ENCODE results near the gene E2F7. TPM values are rescaled to one million over a fixed set of nuclear protein-coding genes. Genes with fewer than 3 reads are reported as not detected.
A peak's percentile ranks its signal among the peaks of the same experiment; 100 is the strongest.

Gene E2F7
- total and polyA plus RNA-seq, 2 donors (not counting 3 experiments of a cell fraction or from before 2014, with no cell fraction given): 4.7 to 19.8 TPM

DNA sequence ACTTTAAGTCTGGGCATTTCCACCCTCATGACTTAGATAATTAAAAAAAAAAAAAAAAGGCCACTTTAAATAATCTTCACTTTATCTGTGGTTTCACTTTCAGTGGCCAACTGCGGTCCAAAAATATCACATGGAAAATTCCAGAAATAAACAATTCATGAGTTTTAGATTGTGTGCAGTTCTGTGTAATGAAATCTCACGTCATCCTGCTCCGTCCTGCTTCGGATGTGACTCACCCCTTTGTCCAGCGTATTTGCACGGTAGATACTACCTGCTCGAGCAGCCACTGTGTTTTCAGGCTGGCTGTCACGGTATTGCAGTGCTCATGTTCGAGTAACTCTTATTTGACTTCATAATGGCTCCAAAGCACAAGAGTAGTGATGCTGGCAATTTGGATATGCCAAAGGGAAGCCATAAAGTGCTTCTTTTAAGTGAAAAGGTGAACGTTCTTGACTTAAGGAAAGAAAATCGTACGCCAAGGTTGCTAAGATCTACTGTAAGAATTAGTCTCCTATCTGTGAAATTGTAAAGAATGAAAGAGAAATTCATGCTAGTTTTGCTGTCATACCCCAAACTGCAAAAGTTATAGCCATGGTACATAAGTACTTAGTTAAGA, 2.4 kb downstream of the E2F7 start:
- Histone ChIP-seq H3K9me3 (replicated peaks; ENCODE audit: control insufficient read depth, insufficient read depth, low read length) (no peaks in the 10 kb centered on the region), H3K4me2 (ENCODE audit: insufficient read depth, low read length) (peak overlapping the region; percentile 59), H4K20me1 (replicated peaks; ENCODE audit: control insufficient read depth, extremely low read depth, insufficient read depth, low read length) (no peaks in the 10 kb centered on the region), H3K4me1 (ENCODE audit: control insufficient read depth, extremely low read depth, insufficient read depth, low read length) (peaks cover 30% of the 10 kb centered on the region), H2AFZ (ENCODE audit: low read depth, low read length) (no peak overlapping the region), H3K27ac (ENCODE audit: insufficient read depth, low read depth, low read length) (peak overlapping the region; percentile 61), H3K9me1 (replicated peaks; ENCODE audit: control insufficient read depth, extremely low read depth, insufficient read depth, low read length) (no peaks in the 10 kb centered on the region), H3K36me3 (ENCODE audit: control insufficient read depth in 2 of 2, extremely low read depth in 1 of 2, insufficient read depth in 2 of 2, low read length in 2 of 2) (peaks cover 0 to 11% of the 10 kb centered on the region in 2 experiments), H3K9ac (replicated peaks; ENCODE audit: extremely low read depth, insufficient read depth, low read length) (peak overlapping the region; percentile 87), H3K79me2 (ENCODE audit: control insufficient read depth, insufficient read depth, low read length) (peaks cover 52% of the 10 kb centered on the region), H3K27me3 (ENCODE audit: control insufficient read depth in 2 of 2, insufficient read depth in 2 of 2, low read length in 2 of 2) (no peaks in the 10 kb centered on the region), H3K4me3 (replicated peaks in 1 of 3; ENCODE audit: insufficient read depth in 1 of 3, low read depth in 1 of 3, low read length in 3 of 3) (peak overlapping the region in 1 of 3 experiments; percentile 15)
- TF ChIP-seq JUN (IDR thresholded peaks at IDR 0.05; ENCODE audit: borderline replicate concordance, insufficient read depth, insufficient read length, low read depth) (peak; percentile 79), EZH2 (IDR thresholded peaks at IDR 0.05; ENCODE audit: borderline replicate concordance, low read depth, low read length, severe bottlenecking) (no peak)
- BruUV-seq (replicated peaks): TSS peak; percentile 46
- CTCF ChIA-PET: interaction anchor here (1.2 to 1.5 kb wide), 3 partner anchors 16 to 90 kb away, joined by 3 to 4 read pairs (median 4); no protein-coding TSS in a partner anchor
- DNase-seq (ENCODE audit: low read depth, low spot score): peak; percentile 70
- POLR2A ChIA-PET: no interaction called here
- FAIRE-seq: peak; percentile 57
- dilution Hi-C loops (cut with MboI; ENCODE audit: extremely low pct_ligation_motif_present, low sequenced_read_pairs): no loop called here
- intact Hi-C loops (cut with micrococcal nuclease): loop anchor here (5.0 kb wide), 1 partner anchor 879 kb away; no protein-coding TSS in a partner anchor

DNA sequence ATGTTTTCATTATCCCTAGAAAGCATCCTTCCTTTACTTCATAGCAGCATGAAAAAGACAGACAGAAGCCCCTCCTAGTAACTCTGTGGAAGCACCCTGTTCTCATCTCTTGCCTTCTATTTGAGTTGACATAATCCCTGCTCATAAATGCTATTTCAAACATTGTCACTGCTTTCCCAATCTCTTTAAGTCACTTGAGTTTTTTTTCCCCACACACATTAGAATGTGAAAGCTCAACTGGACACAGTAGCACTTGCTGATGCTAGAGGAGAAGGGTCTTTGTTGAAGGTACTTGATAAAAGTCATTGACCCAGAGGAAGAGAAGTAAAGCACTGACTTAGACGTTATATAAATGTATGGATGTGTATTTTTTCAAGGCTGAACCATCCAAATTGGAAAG, 3.0 kb downstream of the E2F7 start:
- H3K27ac ChIP-seq (ENCODE audit: insufficient read depth, low read depth, low read length): peak overlapping the region; percentile 61
- peaks cover 30% of the 10 kb centered on the region for H3K4me1 ChIP-seq (ENCODE audit: control insufficient read depth, extremely low read depth, insufficient read depth, low read length)
- H3K9me3 ChIP-seq (replicated peaks; ENCODE audit: control insufficient read depth, insufficient read depth, low read length): no peaks in the 10 kb centered on the region
- TF ChIP-seq POLR2AphosphoS5 (IDR thresholded peaks at IDR 0.05; ENCODE audit: insufficient read depth, low read depth, low read length) (no peak), JUN (IDR thresholded peaks at IDR 0.05; ENCODE audit: borderline replicate concordance, insufficient read depth, insufficient read length, low read depth) (no peak), FOS (IDR thresholded peaks at IDR 0.05; ENCODE audit: borderline replicate concordance, insufficient read depth, low read length) (no peak), EZH2 (IDR thresholded peaks at IDR 0.05; ENCODE audit: borderline replicate concordance, low read depth, low read length, severe bottlenecking) (no peak), POLR2A (IDR thresholded peaks at IDR 0.05; ENCODE audit: low read depth, low read length) (no peak), MYC (IDR thresholded peaks at IDR 0.05; ENCODE audit: low read depth, low read length) (no peak), GATA2 (IDR thresholded peaks at IDR 0.05; ENCODE audit: insufficient read depth, insufficient read length, low read depth, low read length) (no peak)
- TF ChIP-seq, protein P1, sequence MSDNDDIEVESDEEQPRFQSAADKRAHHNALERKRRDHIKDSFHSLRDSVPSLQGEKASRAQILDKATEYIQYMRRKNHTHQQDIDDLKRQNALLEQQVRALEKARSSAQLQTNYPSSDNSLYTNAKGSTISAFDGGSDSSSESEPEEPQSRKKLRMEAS (IDR thresholded peaks at IDR 0.05; ENCODE audit: insufficient read depth, insufficient read length): no peak
- TF ChIP-seq, protein P2, sequence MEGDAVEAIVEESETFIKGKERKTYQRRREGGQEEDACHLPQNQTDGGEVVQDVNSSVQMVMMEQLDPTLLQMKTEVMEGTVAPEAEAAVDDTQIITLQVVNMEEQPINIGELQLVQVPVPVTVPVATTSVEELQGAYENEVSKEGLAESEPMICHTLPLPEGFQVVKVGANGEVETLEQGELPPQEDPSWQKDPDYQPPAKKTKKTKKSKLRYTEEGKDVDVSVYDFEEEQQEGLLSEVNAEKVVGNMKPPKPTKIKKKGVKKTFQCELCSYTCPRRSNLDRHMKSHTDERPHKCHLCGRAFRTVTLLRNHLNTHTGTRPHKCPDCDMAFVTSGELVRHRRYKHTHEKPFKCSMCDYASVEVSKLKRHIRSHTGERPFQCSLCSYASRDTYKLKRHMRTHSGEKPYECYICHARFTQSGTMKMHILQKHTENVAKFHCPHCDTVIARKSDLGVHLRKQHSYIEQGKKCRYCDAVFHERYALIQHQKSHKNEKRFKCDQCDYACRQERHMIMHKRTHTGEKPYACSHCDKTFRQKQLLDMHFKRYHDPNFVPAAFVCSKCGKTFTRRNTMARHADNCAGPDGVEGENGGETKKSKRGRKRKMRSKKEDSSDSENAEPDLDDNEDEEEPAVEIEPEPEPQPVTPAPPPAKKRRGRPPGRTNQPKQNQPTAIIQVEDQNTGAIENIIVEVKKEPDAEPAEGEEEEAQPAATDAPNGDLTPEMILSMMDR (IDR thresholded peaks at IDR 0.05; ENCODE audit: extremely low read depth in 1 of 2, insufficient read depth in 1 of 2, low read depth in 1 of 2, low read length in 2 of 2): no peak
- peaks cover 0 to 11% of the 10 kb centered on the region in 2 experiments for H3K36me3 ChIP-seq (ENCODE audit: control insufficient read depth in 2 of 2, extremely low read depth in 1 of 2, insufficient read depth in 2 of 2, low read length in 2 of 2)
- H3K27me3 ChIP-seq (ENCODE audit: control insufficient read depth in 2 of 2, insufficient read depth in 2 of 2, low read length in 2 of 2): no peaks in the 10 kb centered on the region
- dilution Hi-C loops (cut with MboI; ENCODE audit: extremely low pct_ligation_motif_present, low sequenced_read_pairs): no loop called here
- no peak overlapping the region for H2AFZ ChIP-seq (ENCODE audit: low read depth, low read length)
- POLR2A ChIA-PET: no interaction called here
- H3K9ac ChIP-seq (replicated peaks; ENCODE audit: extremely low read depth, insufficient read depth, low read length): no peak overlapping the region
- H3K4me2 ChIP-seq (ENCODE audit: insufficient read depth, low read length): peak overlapping the region; percentile 59
- CTCF ChIA-PET: interaction anchor here (1.2 to 1.5 kb wide), 3 partner anchors 15 to 90 kb away, joined by 3 to 4 read pairs (median 4); no protein-coding TSS in a partner anchor
- no peak overlapping the region for H3K4me3 ChIP-seq (replicated peaks in 1 of 3; ENCODE audit: insufficient read depth in 1 of 3, low read depth in 1 of 3, low read length in 3 of 3)
- DNase-seq (ENCODE audit: low read depth, low spot score) (no peak), FAIRE-seq (no peak)
- no TSS peak for BruUV-seq (replicated peaks)
- peaks cover 55% of the 10 kb centered on the region for H3K79me2 ChIP-seq (ENCODE audit: control insufficient read depth, insufficient read depth, low read length)
- no peaks in the 10 kb centered on the region for H4K20me1 ChIP-seq (replicated peaks; ENCODE audit: control insufficient read depth, extremely low read depth, insufficient read depth, low read length)
- H3K9me1 ChIP-seq (replicated peaks; ENCODE audit: control insufficient read depth, extremely low read depth, insufficient read depth, low read length): no peaks in the 10 kb centered on the region
- intact Hi-C loops (cut with micrococcal nuclease): loop anchor here (5.0 kb wide), 1 partner anchor 880 kb away; no protein-coding TSS in a partner anchor
